Measurements from ENCODE around the gene SCAMP3. TPM values are rescaled to one million over a fixed set of nuclear protein-coding genes. Genes with fewer than 3 reads are reported as not detected.

SCAMP3 gene
- polyA plus RNA-seq = 100 to 1,000 TPM; 101 to 182 (median 140) TPM

DNA sequence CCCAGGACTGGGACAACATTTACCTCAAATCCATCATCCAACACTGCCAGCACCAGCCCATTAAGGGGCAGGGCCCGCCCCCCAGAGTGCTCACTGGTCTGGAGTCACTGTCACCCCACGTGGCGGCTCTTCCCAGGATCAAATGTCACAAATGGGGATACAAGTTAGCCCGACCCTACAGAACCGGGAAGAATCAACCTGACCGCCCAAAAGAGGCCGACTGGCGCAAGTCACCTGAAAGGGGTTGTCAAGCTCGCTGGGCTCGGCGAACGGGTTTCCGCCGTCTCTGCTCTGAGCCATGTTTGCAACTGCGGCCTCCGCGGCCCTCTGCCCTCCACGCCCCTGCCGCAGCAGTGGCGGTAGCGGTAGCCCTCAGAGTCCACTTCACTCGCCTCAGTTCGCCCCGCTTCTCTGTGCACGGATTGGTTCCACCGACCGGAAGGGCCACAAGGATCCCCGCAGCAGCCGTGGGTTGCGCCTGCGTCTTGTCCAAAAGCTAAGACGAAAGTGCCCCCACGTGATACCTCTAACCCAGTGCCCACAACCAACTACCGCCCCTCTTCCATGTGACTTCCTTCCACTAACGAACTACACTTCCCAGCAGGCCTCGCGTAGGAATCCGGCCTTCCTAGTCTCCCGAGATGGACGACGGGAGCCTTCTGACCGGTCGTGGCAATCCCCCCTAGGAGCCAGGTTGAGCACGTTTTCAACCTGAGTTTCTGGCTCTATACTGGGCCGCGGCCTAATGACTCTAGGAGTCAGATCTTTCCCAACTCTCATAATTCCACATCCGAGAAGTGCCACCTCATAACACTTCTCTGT lies at the start of gene SCAMP3:
TSS of gene SCAMP3 (minus strand) at position 509 of the 822 bp plus-strand sequence. CDS start at position 300, 209 bp downstream.
- peak within 1 kb of the TSS; percentile 85 to 98 (median 93) for H3K27ac Mint-ChIP-seq

GRCh38 chr1:155309423-155310021 lies 47.4 kb upstream of the SCAMP3 start:
- peak overlapping the region; percentile 96 to 100 (median 98) for H3K27ac Mint-ChIP-seq
- no peaks in the 10 kb centered on the region for H3K9me3 Mint-ChIP-seq
- H3K36me3 Mint-ChIP-seq = peaks cover 0 to 5% (median 0%) of the 10 kb centered on the region in 3 donors
- H3K27me3 Mint-ChIP-seq (ENCODE audit: low read depth in 3 of 3) = peaks cover 3 to 10% (median 5%) of the 10 kb centered on the region in 3 donors
- peaks cover 32 to 35% of the 10 kb centered on the region in 2 donors for H3K4me1 Mint-ChIP-seq
- peak overlapping the region; percentile 96 to 98 (median 97) for H3K4me3 Mint-ChIP-seq
- no peak for DNase-seq

More for the DNA sequence above, at the start of gene SCAMP3:
- Mint-ChIP-seq H3K4me1 (peaks cover 31 to 39% of the 10 kb centered on the region in 2 donors), H3K4me3 (peak within 1 kb of the TSS; percentile 94 to 100 (median 96)), H3K36me3 (peaks cover 15 to 28% (median 22%) of the 10 kb centered on the region in 3 donors), H3K9me3 (no peaks in the 10 kb centered on the region), H3K27me3 (ENCODE audit: low read depth in 3 of 3) (peaks cover 0 to 5% (median 4%) of the 10 kb centered on the region in 3 donors)
- DNase-seq = peak; percentile 87 to 89 (median 89)

GRCh38 chr1:155308493-155309422 lies 46.6 kb upstream of the SCAMP3 start, which contains the start of gene FDPS:
Gene FDPS, plus strand, starts transcription at chr1:155308866. Its CDS starts 924 bp downstream, at chr1:155309790.
- peak within 1 kb of the TSS; percentile 96 to 100 (median 98) for H3K27ac Mint-ChIP-seq
- H3K9me3 Mint-ChIP-seq = peaks cover 0 to 1% (median 0%) of the 10 kb centered on the region in 6 donors
- peak within 1 kb of the TSS; percentile 96 to 98 (median 97) for H3K4me3 Mint-ChIP-seq
- peaks cover 32 to 35% of the 10 kb centered on the region in 2 donors for H3K4me1 Mint-ChIP-seq
- peaks cover 0 to 5% (median 0%) of the 10 kb centered on the region in 3 donors for H3K36me3 Mint-ChIP-seq
- peak; percentile 96 to 97 (median 96) for DNase-seq
- H3K27me3 Mint-ChIP-seq (ENCODE audit: low read depth in 3 of 3) = peaks cover 5 to 12% (median 6%) of the 10 kb centered on the region in 3 donors

DNA sequence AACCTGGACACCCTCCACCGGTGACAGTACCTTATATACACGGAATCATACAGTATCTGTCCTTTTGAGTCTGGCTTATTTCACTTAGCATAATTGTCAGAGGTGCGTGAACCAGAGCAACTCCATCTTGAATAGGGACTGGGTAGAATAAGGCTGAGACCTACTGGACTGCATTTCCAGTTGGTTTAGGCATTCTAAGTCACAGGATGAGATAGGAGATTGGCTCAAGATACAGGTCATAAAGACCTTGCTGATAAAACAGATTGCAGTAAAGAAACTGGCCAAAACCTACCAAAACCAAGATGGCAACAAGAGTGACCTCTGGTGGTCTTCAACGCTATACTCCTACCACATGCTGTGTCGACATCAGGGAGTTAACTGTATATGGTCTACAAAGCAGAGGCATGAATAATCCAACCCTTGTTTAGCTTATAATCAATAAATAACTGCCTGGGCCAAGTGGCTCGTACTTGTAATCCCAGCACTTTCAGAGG lies 45.1 kb upstream of the SCAMP3 start:
- peak in 1 of 3 donors; percentile 24 for DNase-seq
- Mint-ChIP-seq H3K27me3 (ENCODE audit: low read depth in 3 of 3) (peaks cover 5 to 12% (median 5%) of the 10 kb centered on the region in 3 donors), H3K4me3 (peak overlapping the region in 4 of 5 donors; percentile 18 to 51 (median 34)), H3K4me1 (peaks cover 32 to 35% of the 10 kb centered on the region in 2 donors), H3K27ac (peak overlapping the region; percentile 83 to 100 (median 97)), H3K9me3 (peaks cover 0 to 1% (median 0%) of the 10 kb centered on the region in 6 donors), H3K36me3 (no peaks in the 10 kb centered on the region)

DNA sequence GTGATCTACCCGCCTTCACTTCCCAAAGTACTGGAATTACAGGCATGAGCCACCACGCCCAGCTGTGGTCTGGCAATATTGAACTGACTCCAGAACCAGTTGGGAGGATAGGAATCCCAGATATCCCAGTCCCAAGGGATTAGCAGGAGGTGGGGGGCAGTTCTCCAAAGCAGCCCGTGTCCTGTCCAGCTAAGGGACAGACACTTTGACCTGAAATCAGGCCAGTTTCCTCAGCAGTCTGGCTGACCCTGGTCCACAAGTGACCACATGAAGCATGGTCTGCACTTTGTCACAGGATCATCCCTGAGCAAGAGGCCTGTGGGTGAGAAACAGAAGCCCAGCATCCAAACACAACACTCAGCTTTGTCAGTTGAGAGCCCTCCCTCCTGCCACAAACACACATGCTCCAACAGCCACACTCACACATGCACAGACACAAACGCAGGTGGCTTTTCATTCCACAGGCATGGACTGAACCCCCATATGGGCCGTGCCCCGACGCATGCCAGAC lies 43.8 kb upstream of the SCAMP3 start:
- Mint-ChIP-seq H3K27me3 (ENCODE audit: low read depth in 3 of 3) (peaks cover 5 to 9% (median 5%) of the 10 kb centered on the region in 3 donors), H3K36me3 (no peaks in the 10 kb centered on the region), H3K9me3 (peaks cover 0 to 1% (median 0%) of the 10 kb centered on the region in 6 donors), H3K27ac (peak overlapping the region in 2 of 6 donors; percentile 86 to 96), H3K4me1 (peaks cover 26 to 29% of the 10 kb centered on the region in 2 donors), H3K4me3 (no peak overlapping the region)
- no peak for DNase-seq

DNA sequence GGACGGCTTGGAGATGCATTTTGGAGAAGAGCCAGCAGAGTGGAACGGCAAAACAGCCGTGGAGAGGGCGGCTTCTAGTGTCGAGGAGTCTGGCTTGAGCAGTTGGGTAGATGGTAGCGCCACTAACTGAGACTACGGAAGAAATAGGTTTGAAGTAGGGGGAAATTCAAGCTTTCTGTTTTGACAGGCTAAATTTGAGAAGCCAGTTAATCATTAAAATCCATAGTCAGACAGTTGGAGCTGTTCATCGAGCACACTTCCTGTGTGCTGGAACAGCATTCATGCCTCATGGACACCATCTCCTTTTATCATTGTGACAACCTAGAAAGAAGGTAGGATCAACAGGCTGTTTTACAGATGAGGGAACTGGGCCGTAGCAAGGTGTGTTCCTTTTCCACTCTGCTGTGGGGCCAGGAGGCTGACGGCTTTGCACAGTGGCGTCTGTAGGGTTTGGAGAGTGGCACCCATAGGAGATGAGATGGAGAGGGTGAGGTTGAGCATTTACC lies 42.5 kb upstream of the SCAMP3 start:
- Mint-ChIP-seq H3K4me1 (peaks cover 16% of the 10 kb centered on the region in 2 donors), H3K27ac (no peak overlapping the region), H3K4me3 (no peak overlapping the region)

DNA sequence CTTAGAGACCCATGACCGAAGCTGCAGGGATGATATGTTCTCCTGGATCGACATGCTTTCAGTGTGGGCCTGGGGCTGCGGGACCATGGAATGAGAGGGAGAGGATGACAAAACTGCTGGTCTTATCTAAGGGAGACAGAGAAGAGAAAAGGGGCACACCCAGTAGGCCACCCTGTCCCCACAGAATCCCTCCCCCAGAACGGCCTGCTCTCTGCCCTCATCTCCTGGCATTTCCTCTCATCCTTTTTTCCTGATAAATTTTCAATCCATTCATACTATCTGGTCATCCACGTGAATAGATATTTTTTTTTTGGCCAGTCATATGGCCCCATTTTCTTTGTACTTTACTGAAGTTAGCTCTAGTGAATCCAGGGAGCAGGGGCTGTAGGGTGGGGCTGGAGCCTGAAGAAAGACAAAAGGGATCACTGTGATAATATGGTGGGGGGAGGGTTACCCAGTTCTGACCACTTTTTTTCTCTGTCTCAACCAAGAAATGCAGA lies 39.2 kb upstream of the SCAMP3 start, which contains the start of gene PKLR:
TSS of gene PKLR (minus strand) at position 97 of the 500 bp plus-strand sequence. CDS start at position 54, 43 bp downstream.
- Mint-ChIP-seq H3K27me3 (ENCODE audit: low read depth in 3 of 3) (peaks cover 4 to 19% (median 5%) of the 10 kb centered on the region in 3 donors), H3K4me1 (no peaks in the 10 kb centered on the region), H3K36me3 (peaks cover 0 to 4% (median 0%) of the 10 kb centered on the region in 3 donors), H3K9me3 (peaks cover 0 to 1% (median 0%) of the 10 kb centered on the region in 6 donors), H3K4me3 (no peak within 1 kb of the TSS), H3K27ac (no peak within 1 kb of the TSS)
- no peak for DNase-seq

More for the DNA sequence above, 42.5 kb upstream of the SCAMP3 start:
- no peak for DNase-seq
- Mint-ChIP-seq H3K9me3 (peaks cover 0 to 1% (median 0%) of the 10 kb centered on the region in 6 donors), H3K27me3 (ENCODE audit: low read depth in 3 of 3) (peaks cover 5 to 9% (median 5%) of the 10 kb centered on the region in 3 donors), H3K36me3 (no peaks in the 10 kb centered on the region)

DNA sequence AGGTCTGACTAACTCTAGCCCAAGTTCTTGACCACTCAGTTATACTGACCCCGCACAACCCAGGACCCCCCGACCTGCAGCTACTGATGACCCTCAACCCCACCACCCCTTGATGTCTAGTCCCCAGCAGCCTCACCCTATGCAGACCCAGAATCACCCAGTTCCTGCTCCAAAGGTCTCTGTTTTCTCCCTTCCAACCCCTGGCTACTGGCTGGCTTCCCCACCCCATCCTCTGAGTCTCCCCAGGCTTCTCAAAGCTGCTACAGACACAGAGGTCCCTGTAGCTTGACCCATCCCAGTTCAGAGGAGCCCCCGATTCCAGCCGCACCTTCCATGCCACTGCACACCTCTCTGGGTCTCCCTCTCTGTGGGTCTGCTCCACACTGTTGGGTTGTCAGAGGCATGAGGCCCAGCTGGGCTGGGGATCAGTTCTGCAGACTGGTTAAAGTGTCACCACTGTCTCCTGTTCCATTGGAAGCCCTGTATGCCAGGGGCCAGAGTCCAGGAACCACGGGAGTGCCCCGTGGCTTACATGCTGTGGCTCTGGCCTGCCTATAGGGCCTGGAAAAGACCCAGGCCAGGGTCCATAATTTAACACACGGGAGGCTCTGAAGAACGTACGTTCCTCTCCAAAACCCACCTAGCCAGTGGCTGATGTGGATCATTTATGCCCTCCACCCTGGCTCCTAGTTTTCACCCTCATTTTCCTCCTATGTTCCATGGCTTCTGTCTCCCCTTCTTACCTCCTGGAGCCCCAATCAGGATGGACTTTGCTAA lies 38.6 kb upstream of the SCAMP3 start:
- H3K36me3 Mint-ChIP-seq = peaks cover 0 to 4% (median 0%) of the 10 kb centered on the region in 3 donors
- H3K9me3 Mint-ChIP-seq = peaks cover 0 to 1% (median 0%) of the 10 kb centered on the region in 6 donors
- H3K4me1 Mint-ChIP-seq = no peaks in the 10 kb centered on the region
- DNase-seq = no peak
- no peak overlapping the region for H3K27ac Mint-ChIP-seq
- no peak overlapping the region for H3K4me3 Mint-ChIP-seq
- H3K27me3 Mint-ChIP-seq (ENCODE audit: low read depth in 3 of 3) = peaks cover 4 to 19% (median 6%) of the 10 kb centered on the region in 3 donors

- no peak for DNase-seq
- Mint-ChIP-seq H3K9me3 (peaks cover 0 to 1% (median 0%) of the 10 kb centered on the region in 6 donors), H3K27ac (no peak overlapping the region), H3K4me1 (no peaks in the 10 kb centered on the region), H3K4me3 (no peak overlapping the region), H3K27me3 (ENCODE audit: low read depth in 3 of 3) (peaks cover 6 to 19% (median 7%) of the 10 kb centered on the region in 3 donors), H3K36me3 (peaks cover 0 to 4% (median 0%) of the 10 kb centered on the region in 3 donors)
Measured at GRCh38 chr1:155300024-155300423, 37.9 kb upstream of the SCAMP3 start.

DNA sequence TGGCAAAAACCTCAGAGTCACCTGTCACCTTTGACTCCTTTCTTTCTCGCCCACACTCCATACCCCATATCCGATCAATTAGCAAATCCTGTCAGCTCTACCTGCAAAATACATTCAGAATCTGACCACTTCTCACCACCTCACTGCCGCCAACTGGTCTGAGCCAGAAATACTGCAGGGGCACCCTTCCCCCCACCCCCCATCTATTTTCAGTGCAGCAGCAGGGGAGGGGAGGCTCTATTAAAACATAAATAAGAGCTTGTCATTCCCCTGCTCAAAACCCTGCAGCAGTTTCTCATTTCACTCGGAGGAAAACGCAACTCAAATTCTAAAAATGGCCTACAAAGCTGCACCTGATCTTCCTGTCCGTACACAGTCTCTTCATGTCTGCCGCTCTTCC lies 35.2 kb upstream of the SCAMP3 start:
- Mint-ChIP-seq H3K4me1 (no peaks in the 10 kb centered on the region), H3K27ac (no peak overlapping the region), H3K27me3 (ENCODE audit: low read depth in 3 of 3) (peaks cover 9 to 18% (median 12%) of the 10 kb centered on the region in 3 donors), H3K9me3 (no peaks in the 10 kb centered on the region), H3K4me3 (no peak overlapping the region), H3K36me3 (peaks cover 0 to 4% (median 0%) of the 10 kb centered on the region in 3 donors)
- DNase-seq = no peak

DNA sequence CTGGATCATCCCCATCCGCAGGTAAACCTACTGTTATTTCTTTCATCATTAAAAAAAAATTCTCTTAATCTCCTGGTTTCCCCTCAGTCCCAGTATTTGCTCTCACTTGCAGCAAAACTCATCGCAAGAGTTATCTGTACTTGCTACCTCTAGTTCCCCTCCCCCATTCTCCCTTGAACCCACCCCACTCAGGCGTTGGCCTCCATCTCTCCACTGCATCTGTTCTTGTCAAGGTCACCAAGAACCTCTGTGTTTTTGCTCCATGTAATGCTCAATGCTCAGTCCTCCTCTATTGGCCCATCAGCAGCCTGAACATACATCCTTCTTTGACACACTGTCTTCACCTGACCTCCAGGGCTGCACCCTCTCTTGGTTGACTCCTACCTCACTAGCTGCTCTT lies 34.5 kb upstream of the SCAMP3 start:
- Mint-ChIP-seq H3K9me3 (no peaks in the 10 kb centered on the region), H3K27ac (no peak overlapping the region), H3K4me1 (no peaks in the 10 kb centered on the region), H3K27me3 (ENCODE audit: low read depth in 3 of 3) (peaks cover 9 to 18% (median 14%) of the 10 kb centered on the region in 3 donors), H3K36me3 (peaks cover 0 to 4% (median 0%) of the 10 kb centered on the region in 3 donors), H3K4me3 (no peak overlapping the region)
- DNase-seq = no peak
